GM21576 (cell line): Measurements from ENCODE around the gene ARF6.
"Not testable (repeated sequence)": the region's sequence is repeated elsewhere in the genome, so short reads cannot be mapped to it uniquely, and the experiment has no call there.

ENCODE experiments used
- ATAC-seq: cut with Tn5 transposase; IDR thresholded peaks from one replicate; pipeline ENCODE4 v1.9.1; 2021; ENCODE audit warnings: mild to moderate bottlenecking, moderate library complexity; ENCODE audit not compliant: unreplicated experiment

The ARF6 gene

DNA sequence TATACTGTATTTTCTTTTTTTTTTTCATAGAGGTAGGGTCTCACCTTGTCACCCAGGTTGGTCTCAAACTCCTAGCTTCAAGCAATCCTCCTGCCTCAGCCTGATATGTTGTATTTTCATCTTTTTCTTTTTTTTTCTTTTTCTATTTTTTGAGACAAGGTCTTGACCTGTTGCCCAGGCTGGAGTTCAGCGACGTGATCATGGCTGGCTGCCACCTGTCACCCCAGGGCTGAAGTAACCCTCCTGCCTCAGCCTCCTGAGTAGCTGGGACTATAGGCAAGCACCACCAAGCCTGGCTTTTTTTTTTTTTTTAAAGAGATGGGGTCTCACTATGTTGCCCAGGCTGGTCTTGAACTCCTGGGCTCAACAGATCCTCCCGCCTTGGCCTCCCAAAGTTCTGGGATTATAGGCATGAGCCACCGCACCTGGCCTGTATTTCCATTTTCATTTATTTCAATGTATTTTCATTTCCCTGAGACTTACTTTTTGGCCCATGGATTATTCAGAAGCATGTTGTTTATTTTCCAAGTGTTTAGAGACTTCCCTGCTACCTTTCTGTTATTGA lies 16.2 kb upstream of the ARF6 start:
- ATAC-seq: no peak

DNA sequence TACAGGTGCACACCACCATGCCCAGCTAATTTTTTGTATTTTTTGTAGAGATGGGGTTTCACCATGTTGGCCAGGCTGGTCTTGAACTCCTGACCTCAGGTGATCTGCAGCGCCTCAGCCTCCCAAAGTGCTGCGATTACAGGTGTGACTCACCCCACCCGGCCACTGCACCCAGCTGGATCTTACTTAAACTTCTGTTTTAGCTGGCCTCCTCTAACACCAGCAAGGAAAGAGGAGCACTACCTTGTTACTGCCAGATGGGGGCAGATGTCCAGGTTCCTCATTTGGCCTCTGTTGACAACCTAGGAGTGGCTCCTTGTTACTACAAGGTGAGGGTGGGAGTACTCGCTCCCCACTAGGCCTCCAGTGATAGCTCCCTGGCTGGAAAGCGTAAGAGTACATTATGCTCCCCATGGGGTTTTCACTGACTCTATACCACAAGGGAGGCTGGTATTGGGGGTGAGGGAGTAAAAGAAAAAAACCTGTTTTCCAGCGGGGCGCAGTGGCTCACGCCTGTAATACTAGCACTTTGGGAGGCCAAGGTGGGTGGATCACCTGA lies 13.2 kb upstream of the ARF6 start:
- peak; percentile 86 for ATAC-seq

DNA sequence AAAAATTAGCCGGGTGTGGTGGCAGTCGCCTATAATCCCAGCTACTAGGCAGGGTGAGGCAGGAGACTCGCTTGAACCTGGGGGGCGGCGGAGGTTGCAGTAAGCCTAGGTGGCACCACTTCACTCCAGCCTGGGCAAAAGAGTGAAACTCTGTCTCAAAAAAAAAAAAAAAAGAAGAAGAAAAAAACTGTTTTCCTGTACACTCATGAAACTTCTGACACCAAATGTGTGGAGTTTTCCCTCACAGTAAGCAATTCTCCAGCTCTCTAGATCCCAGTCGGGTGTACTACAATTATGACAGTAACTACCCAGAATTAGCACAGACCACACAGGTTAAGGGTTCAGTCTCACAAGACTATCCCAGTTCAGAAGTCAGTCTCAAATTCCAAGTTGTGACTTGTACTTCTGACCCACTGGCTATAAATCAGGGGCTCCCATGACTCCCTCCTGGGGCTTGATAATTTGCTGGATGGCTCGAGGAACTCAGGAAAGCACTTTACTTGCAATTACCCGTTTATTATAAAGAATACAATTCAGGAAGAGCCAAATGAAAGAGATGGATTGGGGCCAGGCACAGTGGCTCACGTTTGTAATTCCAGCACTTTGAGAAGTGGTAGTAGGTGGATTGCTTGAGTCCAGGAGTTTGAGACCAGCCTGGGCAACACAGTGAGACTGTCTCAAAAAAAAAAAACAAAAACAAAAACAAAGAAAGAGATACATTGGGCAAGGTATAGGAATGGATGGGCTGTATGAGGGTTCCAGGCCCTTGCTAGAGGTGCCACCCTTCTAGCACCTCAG lies 12.4 kb upstream of the ARF6 start:
- ATAC-seq: no peak

DNA sequence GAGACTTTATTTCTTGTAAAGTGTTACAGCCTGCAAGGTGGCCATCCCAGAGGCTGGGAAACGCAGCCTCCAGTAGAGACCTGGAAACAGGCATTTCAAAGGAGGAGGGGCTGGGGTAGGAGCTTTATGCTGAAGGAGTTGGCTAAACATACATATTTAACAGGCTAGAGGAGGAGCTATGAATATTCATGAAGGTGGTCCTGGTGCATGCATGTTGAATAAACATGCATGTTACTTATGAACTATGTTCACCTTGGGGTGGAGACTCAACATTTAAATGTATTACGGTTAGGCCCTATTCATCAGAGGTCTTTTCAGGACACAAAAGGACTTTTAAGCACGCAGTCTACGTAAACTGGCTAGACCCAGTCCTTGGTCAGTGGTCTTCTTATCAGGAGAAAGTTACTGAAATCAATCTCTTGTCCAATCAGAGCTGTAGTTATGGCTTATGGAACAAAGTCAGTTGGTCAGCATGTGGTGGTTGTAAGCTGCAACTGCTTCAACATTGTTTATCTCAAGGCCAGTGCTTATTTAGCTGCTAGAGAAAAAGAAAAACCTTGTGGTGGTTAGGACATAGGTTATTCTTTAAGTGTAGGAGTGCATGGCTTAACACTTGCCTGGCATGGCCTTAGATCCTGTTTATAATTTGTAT lies 11.4 kb upstream of the ARF6 start:
- no peak for ATAC-seq

DNA sequence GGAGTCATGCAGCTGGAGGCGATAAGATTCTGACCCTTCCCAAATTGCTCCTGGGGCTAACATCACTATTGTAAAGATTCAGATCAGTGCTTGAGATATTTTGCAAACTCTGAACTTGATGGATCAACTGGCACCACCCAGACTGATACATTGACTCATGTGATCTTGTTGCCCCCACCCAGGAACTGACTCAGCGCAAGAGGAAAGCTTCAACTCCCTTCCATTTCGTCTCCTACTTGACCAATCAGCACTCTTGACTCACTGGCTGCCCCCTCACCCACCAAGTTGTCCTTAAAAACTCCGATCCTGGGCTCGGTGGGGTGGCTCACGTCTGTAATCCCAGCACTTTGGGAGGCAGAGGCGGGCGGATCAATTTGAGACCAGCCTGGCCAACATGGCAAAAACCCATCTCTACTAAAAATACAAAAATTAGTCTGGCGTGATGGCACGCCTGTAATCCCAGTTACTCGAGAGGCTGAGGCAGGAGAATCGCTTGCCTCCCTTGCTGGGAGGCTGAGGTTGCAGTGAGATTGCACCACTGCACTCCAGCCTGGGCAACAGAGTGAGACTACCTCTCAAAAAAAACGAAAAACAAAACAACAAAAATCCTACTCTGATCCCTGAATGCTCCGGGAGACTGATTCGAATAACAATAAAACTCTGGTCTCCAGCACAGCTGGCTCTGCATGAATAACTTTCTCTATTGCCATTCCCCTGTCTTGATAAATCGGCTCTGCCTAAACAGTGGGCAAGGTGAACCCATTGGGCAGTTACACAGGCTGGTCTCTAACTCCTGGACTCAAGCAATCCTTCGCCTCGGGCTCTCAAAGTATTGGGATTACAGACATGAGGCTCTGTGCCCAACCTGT lies 9.8 kb upstream of the ARF6 start:
- no peak for ATAC-seq

DNA sequence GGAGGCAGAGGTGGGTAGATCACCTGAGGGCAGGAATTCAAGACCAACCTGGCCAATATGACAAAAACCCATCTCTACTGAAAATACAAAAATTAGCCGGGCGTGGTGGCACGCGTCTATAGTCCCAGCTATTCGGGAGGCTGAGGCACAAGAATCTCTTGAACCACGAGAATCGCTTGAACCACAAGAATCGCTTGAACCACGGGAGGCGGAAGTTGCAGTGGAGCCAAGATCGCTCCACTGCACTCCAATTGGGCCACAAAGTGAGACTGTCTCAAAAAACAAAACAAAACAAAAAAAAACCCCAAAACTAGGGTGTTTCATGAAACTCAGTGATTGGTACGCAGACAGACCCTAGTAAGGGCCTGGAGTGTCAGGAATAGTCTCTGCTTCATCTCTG lies 6.4 kb upstream of the ARF6 start:
- ATAC-seq: no peak

DNA sequence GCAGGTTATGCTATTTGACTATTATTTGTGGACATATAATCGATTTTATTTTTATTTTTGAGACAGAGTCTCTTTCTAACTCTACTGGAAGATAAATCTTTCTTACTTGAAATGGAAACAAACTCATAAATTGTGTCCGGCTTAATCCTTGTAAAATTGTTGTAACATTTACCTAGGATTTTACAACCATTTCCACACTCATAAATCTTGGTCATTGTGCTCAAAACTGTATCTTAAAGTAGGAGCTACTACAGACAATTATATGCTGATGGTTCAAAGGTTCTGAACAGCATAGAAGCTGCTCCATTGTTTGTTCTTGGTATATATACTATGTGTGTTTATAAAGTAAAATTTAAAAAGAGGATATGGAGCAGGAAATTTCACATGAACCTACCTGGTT lies 4.6 kb upstream of the ARF6 start:
- ATAC-seq: no peak

DNA sequence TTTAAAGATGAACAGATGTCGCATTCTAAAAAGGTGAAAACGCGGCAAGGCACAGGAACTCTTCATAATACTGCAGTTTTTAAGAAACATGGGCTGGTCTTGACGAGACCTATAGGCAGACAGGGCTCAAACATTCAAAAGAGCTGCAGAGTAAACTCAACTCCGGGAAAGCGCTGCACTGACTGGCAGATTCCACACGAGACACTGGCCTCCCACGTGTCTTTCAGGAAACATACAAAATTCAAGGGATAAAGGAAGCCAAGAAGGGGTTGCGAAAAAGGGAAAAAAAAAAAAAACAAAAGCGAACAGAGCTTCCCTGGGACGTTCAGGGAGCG lies 614 bp upstream of the ARF6 start:
- ATAC-seq: peak; percentile 29

DNA sequence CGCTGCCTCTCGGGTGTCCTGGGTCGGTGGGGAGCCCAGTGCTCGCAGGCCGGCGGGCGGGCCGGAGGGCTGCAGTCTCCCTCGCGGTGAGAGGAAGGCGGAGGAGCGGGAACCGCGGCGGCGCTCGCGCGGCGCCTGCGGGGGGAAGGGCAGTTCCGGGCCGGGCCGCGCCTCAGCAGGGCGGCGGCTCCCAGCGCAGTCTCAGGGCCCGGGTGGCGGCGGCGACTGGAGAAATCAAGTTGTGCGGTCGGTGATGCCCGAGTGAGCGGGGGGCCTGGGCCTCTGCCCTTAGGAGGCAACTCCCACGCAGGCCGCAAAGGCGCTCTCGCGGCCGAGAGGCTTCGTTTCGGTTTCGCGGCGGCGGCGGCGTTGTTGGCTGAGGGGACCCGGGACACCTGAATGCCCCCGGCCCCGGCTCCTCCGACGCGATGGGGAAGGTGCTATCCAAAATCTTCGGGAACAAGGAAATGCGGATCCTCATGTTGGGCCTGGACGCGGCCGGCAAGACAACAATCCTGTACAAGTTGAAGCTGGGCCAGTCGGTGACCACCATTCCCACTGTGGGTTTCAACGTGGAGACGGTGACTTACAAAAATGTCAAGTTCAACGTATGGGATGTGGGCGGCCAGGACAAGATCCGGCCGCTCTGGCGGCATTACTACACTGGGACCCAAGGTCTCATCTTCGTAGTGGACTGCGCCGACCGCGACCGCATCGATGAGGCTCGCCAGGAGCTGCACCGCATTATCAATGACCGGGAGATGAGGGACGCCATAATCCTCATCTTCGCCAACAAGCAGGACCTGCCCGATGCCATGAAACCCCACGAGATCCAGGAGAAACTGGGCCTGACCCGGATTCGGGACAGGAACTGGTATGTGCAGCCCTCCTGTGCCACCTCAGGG lies 679 bp downstream of the ARF6 start:
- ATAC-seq: peak; percentile 30

DNA sequence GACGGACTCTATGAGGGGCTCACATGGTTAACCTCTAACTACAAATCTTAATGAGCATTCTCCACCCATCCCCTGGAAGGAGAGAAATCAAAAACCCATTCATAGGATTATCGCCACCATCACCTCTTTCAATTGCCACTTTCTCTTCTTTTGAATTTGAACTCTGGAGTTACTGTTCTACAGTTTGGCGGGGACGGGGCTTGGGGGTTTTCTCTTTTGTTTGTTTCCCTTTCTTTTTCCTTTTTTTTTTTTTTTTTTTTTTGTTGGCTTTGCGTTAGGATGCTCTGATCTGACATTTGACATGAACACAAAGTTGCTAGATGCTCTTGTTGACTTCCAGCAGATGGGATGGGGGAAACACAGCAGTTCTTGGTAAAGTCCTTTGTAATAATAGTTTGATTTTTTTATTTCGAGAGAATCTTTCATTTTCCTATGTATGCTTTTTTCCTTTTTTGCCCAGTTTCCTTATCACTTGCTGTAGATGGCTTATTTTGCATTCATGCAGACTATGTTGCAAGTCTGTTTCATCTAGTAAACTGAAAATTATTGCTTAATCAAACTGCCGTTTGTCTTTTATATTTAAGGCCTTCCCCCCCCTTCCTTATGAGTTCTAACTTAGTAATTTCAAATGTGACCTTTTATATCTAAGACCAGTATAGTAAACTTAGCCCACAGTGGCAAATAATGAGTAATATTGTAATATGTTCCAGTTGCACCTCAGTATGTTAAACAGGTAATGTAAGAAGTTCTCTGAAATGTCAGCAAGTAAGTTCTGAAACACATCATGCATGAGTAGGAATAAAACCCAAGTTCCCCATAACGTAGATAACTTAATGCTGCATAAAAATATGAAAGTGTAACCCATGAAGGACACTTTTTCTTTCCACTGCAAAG lies 1.6 kb downstream of the ARF6 start:
- ATAC-seq: not testable (repeated sequence)

DNA sequence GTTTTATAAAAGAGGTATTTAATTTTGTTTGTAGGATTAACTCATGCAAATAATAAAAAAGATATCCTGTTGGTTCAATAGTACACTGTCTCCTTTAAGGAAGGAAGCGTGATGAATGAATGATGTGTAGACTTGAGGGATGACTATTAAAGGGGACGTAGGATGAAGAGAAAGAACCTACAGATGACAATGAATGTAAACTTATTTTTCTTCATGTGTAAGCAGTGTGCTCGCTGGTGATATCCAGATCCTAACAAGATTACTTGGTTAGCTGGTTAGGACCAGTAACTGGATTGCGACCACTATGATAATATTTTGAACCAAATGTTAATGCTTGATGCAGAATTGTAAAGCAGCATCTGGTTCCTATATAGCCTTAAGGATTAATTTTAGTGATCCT lies 2.6 kb downstream of the ARF6 start:
- no peak for ATAC-seq

DNA sequence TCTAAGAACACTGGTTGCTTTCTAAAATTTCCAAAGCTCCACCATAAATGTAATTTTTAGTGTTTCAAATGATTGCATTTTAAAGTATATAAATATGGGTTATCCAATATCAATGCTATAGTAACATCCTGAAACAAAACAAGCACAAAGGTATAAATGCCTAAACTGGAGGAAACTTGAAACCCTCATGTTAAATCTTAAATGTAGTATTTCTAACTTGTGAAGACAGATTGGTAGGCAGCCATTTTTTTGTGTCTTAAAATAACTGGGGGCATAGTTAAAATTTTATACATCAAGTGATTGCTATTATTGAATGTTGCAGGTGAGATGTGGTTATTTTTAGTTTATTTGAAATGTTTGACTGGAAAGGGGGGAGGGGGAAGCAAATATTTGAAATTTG lies 3.4 kb downstream of the ARF6 start:
- ATAC-seq: not testable (repeated sequence)

DNA sequence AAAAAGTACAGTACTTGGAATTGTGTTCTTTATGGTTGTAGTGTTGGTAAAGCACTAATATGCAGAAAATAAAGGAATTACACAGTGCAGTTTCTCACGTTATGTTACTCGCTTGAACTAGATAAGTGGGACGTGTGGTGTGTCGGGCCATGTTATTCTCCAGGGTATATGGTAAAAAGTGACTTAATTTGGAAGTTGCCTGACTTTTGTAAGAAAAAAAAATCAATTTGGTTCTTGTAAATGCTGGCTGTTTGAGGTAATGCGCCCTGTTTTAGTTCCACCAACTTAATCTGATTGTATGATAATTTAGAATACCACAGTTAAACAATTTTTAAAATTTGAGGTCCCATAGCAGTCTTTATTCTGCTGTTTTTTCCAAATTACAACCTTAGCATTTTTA lies 4.1 kb downstream of the ARF6 start:
- no peak for ATAC-seq

DNA sequence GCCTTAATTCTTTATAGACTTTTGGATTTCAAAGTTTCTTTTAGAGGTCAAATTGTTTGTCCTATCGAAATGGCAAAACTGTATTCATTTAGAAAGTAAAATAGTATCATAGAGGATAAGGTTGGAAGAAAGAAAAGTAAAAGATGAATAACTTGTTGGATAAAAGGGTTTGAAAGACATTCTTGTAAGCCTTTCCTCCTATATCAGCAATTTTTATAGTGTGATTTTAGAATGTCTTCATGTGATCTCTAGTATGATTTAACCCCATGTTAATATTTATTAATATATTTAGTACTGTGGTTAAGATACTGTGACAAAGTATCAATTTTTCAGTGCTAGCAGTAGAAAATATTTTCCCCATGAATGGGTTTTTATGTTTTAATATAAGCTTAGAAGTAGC lies 4.5 kb downstream of the ARF6 start:
- ATAC-seq: no peak

DNA sequence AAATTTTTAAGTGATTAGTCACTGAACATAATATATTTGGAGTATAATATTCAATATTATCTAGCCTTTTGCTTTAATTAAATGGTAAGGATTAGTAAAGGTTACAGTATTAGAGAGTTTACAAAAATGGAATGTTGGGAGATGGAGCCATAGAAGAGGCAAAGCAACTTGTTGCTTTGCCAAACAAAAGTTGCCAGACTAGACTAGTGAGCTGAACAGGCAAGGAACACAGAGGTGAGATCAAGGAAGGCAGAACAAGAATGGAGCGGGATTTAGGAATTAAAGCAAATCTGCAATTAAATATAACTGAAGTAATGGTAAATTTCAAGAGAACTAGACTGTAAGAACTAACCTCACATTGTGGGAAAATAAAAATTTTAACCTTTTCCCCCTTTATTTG lies 5.1 kb downstream of the ARF6 start:
- ATAC-seq: no peak

DNA sequence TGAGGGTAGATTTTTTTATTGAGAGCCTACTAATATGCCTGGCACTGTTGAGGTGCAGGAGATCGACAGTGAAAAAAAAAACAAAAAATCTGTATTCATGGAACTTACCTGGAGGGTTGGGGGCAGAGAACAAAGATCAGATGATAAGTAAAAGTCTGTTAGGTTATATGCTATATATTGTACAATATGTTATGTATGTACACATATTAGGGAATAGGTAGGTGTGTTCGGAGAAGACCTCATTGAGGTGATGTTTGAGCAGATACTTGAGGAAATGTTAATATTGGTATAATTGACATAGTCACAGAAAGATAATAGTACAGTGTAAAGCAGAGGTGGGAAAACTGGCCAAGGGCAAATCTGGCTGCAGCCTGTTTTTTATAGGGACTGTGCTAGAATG lies 5.6 kb downstream of the ARF6 start:
- no peak for ATAC-seq

DNA sequence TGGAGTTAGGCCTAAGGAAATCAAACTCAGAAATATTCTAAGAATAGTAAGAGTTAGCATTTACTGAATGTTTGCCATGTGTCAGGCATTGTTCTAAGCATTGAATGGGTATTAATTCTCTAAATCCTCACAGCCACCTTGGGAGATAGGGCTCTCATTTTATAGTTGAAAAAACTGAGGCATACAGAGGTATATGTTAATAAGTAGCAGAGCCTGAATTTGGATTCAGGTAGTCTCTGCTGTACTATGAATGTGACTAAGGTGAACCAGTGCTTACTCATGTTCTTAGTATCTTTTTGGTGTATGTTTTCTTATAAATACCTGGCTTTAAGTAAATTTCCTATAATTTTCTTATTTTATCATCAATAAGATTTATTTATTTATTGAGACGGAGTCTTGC lies 8.1 kb downstream of the ARF6 start:
- ATAC-seq: no peak

DNA sequence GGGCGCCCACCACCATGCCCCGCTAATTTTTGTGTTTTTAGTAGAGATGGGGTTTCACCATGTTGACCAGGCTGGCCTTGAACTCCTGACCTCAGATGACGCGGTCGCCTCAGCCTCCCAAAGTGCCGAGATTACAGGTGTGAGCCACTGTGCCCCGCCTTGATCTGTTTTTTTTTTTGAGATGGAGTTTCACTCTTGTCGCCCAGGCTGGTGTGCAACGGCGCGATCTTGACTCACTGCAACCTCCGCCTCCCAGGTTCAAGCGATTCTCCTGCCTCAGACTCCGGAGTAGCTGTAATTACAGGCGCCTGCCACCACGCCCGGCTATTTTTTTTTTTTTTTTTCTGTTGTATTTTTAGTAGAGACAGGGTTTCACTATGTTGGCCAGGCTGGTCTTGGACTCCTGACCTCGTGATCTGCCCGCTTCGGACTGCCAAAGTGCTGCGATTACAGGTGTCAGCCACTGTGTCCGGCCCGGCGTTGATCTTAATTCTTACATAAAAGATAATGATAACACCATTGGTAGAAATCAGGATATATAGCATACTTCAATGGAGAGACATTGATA lies 9.9 kb downstream of the ARF6 start:
- not testable (repeated sequence) for ATAC-seq

DNA sequence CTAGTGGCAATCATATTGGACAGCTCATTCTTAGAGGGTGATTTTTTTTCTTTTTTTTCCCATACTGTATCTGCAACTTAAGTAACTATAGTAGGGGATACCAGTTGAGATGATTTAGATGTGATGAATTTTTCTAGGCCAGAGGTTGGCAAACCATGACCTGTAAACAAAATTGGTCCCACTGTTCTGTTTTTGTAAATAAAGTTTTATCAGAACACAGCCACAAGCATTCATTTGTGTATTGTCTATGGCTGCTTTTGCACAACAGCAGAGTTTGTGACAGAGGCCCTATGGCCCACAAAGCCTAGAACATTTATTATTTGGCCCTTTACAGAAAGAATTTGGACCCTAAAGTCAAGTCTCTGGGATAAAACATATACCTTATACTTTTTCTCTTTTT lies 11.4 kb downstream of the ARF6 start:
- ATAC-seq: no peak
